HFFc6 (cell line): ENCODE measurements around the gene POLD2. TPM values are rescaled to one million over a fixed set of nuclear protein-coding genes. Genes with fewer than 3 reads are reported as not detected.
A peak's percentile ranks its signal among the peaks of the same experiment; 100 is the strongest.

ENCODE experiments used
- DNase-seq: peaks from one replicate; pipeline ENCODE4 v3.0.0-alpha.2; 2018
- H3K27ac Mint-ChIP-seq: 2 replicates; pipeline ENCODE4 v1.8.0; 2020; ENCODE audit warnings: mild to moderate bottlenecking, mixed read lengths
- H3K27me3 Mint-ChIP-seq: 2 replicates; pipeline ENCODE4 v1.8.0; 2021; ENCODE audit warnings: mild to moderate bottlenecking, moderate library complexity, mixed read lengths; ENCODE audit not compliant: insufficient read depth
- H3K36me3 Mint-ChIP-seq: 2 replicates; pipeline ENCODE4 v1.8.0; 2021; ENCODE audit warnings: low read depth, mixed read lengths
- H3K4me1 Mint-ChIP-seq: 2 replicates; pipeline ENCODE4 v1.8.0; 2020; ENCODE audit warnings: low read depth, mixed read lengths
- H3K4me3 Mint-ChIP-seq: 2 replicates; pipeline ENCODE4 v1.8.0; 2020; ENCODE audit warnings: mild to moderate bottlenecking, moderate library complexity, mixed read lengths
- H3K9me3 Mint-ChIP-seq: 2 replicates; pipeline ENCODE4 v1.8.0; 2020; ENCODE audit warnings: mild to moderate bottlenecking, mixed read lengths
- CTCF ChIP-seq: fragments of 200-600 bp; sonication (generic); IDR thresholded peaks from 2 replicates; pipeline ENCODE4 v1.5.0; 2021; ENCODE audit warnings: antibody characterized with exemption, mild to moderate bottlenecking
- total RNA-seq, 6 experiments: library from RNA; stranded (reverse); fragmentation: NEBNext Ultra II Directional; extraction: Animal tissue kit (Norgen Biotek cat#: 25700); gene quantifications; 2 replicates in 1 of 6; 3 replicates in 5 of 6; pipeline ENCODE4 v1.2.3, GENCODE V29; 2021

Gene POLD2
- total RNA-seq, 6 experiments from 2014 or later, result 154 to 210 (median 183) TPM

- peak; percentile 43 for TF ChIP-seq CTCF
These were observed 14.3 kb downstream of the POLD2 start for GRCh38 chr7:44108768-44109750.

GRCh38 chr7:44107961-44108767, 15.2 kb downstream of the POLD2 start:
- TF ChIP-seq CTCF, result no peak
- no peak overlapping the region; the same call in 1 of the 2 replicates for H3K27ac Mint-ChIP-seq
- H3K27me3 Mint-ChIP-seq, result peaks cover 6% of the 10 kb centered on the region

More at GRCh38 chr7:44108768-44109750, 14.3 kb downstream of the POLD2 start:
- Mint-ChIP-seq H3K27ac (no peak overlapping the region), H3K27me3 (peaks cover 6% of the 10 kb centered on the region; the same call in 1 of the 2 replicates), H3K4me1 (peaks cover 17% of the 10 kb centered on the region), H3K9me3 (no peaks in the 10 kb centered on the region), H3K4me3 (no peak overlapping the region), H3K36me3 (peaks cover 9% of the 10 kb centered on the region)
- no peak for DNase-seq

GRCh38 chr7:44107116-44107960, 16.0 kb downstream of the POLD2 start:
- H3K27ac Mint-ChIP-seq, result 0 out of 2 replicates have a peak overlapping the region, but pooled peaks have one; percentile 11
- H3K4me1 Mint-ChIP-seq, result peaks cover 30% of the 10 kb centered on the region
- H3K27me3 Mint-ChIP-seq, result peaks cover 3% of the 10 kb centered on the region; the same call in 1 of the 2 replicates
- peaks cover 2% of the 10 kb centered on the region; the same call in 1 of the 2 replicates for H3K36me3 Mint-ChIP-seq
- no peaks in the 10 kb centered on the region for H3K9me3 Mint-ChIP-seq
- no peak for DNase-seq
- no peak overlapping the region for H3K4me3 Mint-ChIP-seq
- no peak for TF ChIP-seq CTCF

More at GRCh38 chr7:44107961-44108767, 15.2 kb downstream of the POLD2 start:
- DNase-seq, result no peak
- peaks cover 22% of the 10 kb centered on the region for H3K4me1 Mint-ChIP-seq
- H3K36me3 Mint-ChIP-seq, result peaks cover 5% of the 10 kb centered on the region
- H3K9me3 Mint-ChIP-seq, result no peaks in the 10 kb centered on the region
- H3K4me3 Mint-ChIP-seq, result no peak overlapping the region

- H3K27me3 Mint-ChIP-seq, result no peaks in the 10 kb centered on the region; the same call in 1 of the 2 replicates
These were observed 16.9 kb downstream of the POLD2 start for GRCh38 chr7:44106311-44107065.

More at GRCh38 chr7:44106311-44107065, 16.9 kb downstream of the POLD2 start:
- Mint-ChIP-seq H3K36me3 (no peaks in the 10 kb centered on the region), H3K4me3 (peak overlapping the region; percentile 88), H3K27ac (peak overlapping the region; percentile 91), H3K4me1 (peaks cover 35% of the 10 kb centered on the region), H3K9me3 (no peaks in the 10 kb centered on the region)
- no peak for DNase-seq
- TF ChIP-seq CTCF, result no peak
